Thoracic aorta (tissue), 2 donors: ENCODE measurements around the gene DAB2IP. TPM values are rescaled to one million over a fixed set of nuclear protein-coding genes. Genes with fewer than 3 reads are reported as not detected.

Source experiments
- ATAC-seq: fragments of 150-250 bp; one replicate; pipeline ENCODE4 v1.8.0; 2017; ENCODE audit warnings: low read depth; ENCODE audit not compliant: insufficient number of reproducible peaks, low FRiP score
- DNase-seq: peaks from one replicate; pipeline ENCODE4 v3.0.0-alpha.2; 2020; ENCODE audit warnings: low spot score
- H3K27ac ChIP-seq, 2 donors: fragments of 200-600 bp; sonication (generic); 1 replicate in 1 of 2; 2 replicates in 1 of 2; pipeline ENCODE4 v1.5.1; 2016; ENCODE audit warnings: mild to moderate bottlenecking in 2 of 2, moderate library complexity in 2 of 2
- H3K27me3 ChIP-seq: fragments of 200-600 bp; sonication (generic); replicated peaks from 2 replicates; pipeline ENCODE4 v1.6.0; 2016; ENCODE audit warnings: mild to moderate bottlenecking; ENCODE audit not compliant: insufficient read depth
- H3K36me3 ChIP-seq: fragments of 200-600 bp; sonication (generic); one replicate; pipeline ENCODE4 v1.5.1; 2016
- H3K4me1 ChIP-seq, 2 donors: fragments of 200-600 bp; sonication (generic); 1 replicate in 1 of 2; 2 replicates in 1 of 2; pipeline versions ENCODE4 v1.5.1 to v1.6.0; 2016; ENCODE audit warnings: low read depth in 2 of 2, mild to moderate bottlenecking in 1 of 2; ENCODE audit not compliant: control insufficient read depth in 1 of 2
- H3K4me3 ChIP-seq: fragments of 200-600 bp; sonication (generic); 2 replicates; pipeline ENCODE4 v1.5.1; 2016; ENCODE audit warnings: mild to moderate bottlenecking
- H3K9me3 ChIP-seq: fragments of 200-600 bp; sonication (generic); 2 replicates; pipeline ENCODE4 v1.5.1; 2016
- CTCF ChIP-seq: fragments of 200-600 bp; sonication (generic); IDR thresholded peaks from one replicate; pipeline ENCODE4 v1.5.1; 2019; ENCODE audit warnings: antibody characterized with exemption
- total RNA-seq, 2 donors: library from RNA; depleted of rRNA; stranded (reverse); fragments of >200 nt; gene quantifications; one replicate each; pipeline versions ENCODE4 v1.1.0 to v1.2.3, GENCODE V29; 2016

The DAB2IP gene
- total RNA-seq, 2 donors from 2014 or later, result 87.4 to 104 TPM

GRCh38 chr9:121718084-121718483, 66.7 kb downstream of the DAB2IP start:
- peak overlapping the region; percentile 15 for H3K4me3 ChIP-seq
- DNase-seq, result no peak
- H3K4me1 ChIP-seq, result peaks cover 14 to 50% of the 10 kb centered on the region in 2 donors
- H3K27me3 ChIP-seq, result no peaks in the 10 kb centered on the region
- no peak overlapping the region for H3K27ac ChIP-seq
- no peaks in the 10 kb centered on the region for H3K9me3 ChIP-seq
- no peaks in the 10 kb centered on the region for H3K36me3 ChIP-seq
- no peak for TF ChIP-seq CTCF
- ATAC-seq, result no peak

GRCh38 chr9:121718501-121718900, 67.1 kb downstream of the DAB2IP start:
- no peak for ATAC-seq
- H3K27me3 ChIP-seq, result no peaks in the 10 kb centered on the region
- peaks cover 18 to 55% of the 10 kb centered on the region in 2 donors for H3K4me1 ChIP-seq
- H3K4me3 ChIP-seq, result no peak overlapping the region
- no peaks in the 10 kb centered on the region for H3K9me3 ChIP-seq
- no peak for DNase-seq
- TF ChIP-seq CTCF, result no peak
- H3K36me3 ChIP-seq, result no peaks in the 10 kb centered on the region
- H3K27ac ChIP-seq, result no peak overlapping the region

GRCh38 chr9:121720311-121721057, 69.0 kb downstream of the DAB2IP start:
- no peak for TF ChIP-seq CTCF

GRCh38 chr9:121721058-121721350, 69.6 kb downstream of the DAB2IP start:
- Histone ChIP-seq H3K9me3 (no peaks in the 10 kb centered on the region), H3K27me3 (no peaks in the 10 kb centered on the region), H3K4me3 (no peak overlapping the region), H3K4me1 (peaks cover 30 to 78% of the 10 kb centered on the region in 2 donors), H3K27ac (no peak overlapping the region), H3K36me3 (no peaks in the 10 kb centered on the region)
- TF ChIP-seq CTCF, result no peak
- no peak for DNase-seq
- no peak for ATAC-seq

More at GRCh38 chr9:121720311-121721057, 69.0 kb downstream of the DAB2IP start:
- no peak for ATAC-seq
- no peaks in the 10 kb centered on the region for H3K36me3 ChIP-seq
- H3K4me3 ChIP-seq, result no peak overlapping the region
- no peak overlapping the region for H3K27ac ChIP-seq
- peaks cover 27 to 73% of the 10 kb centered on the region in 2 donors for H3K4me1 ChIP-seq
- no peaks in the 10 kb centered on the region for H3K27me3 ChIP-seq
- no peaks in the 10 kb centered on the region for H3K9me3 ChIP-seq
- no peak for DNase-seq

- DNase-seq (no peak), ATAC-seq (no peak)
- no peak overlapping the region for H3K4me3 ChIP-seq
- no peak for TF ChIP-seq CTCF
- H3K27ac ChIP-seq, result no peak overlapping the region
- no peaks in the 10 kb centered on the region for H3K9me3 ChIP-seq
- H3K36me3 ChIP-seq, result no peaks in the 10 kb centered on the region
- H3K27me3 ChIP-seq, result no peaks in the 10 kb centered on the region
- peaks cover 30 to 84% of the 10 kb centered on the region in 2 donors for H3K4me1 ChIP-seq
Observed at GRCh38 chr9:121721770-121722169, 70.3 kb downstream of the DAB2IP start.
